LNCAP (cell line): ENCODE measurements around the gene RGS17.

Source experiments
- CTCF ChIP-seq: fragments of 450-650 bp; IDR thresholded peaks from 2 replicates; pipeline ENCODE4 v1.5.1; 2017; ENCODE audit warnings: mild to moderate bottlenecking

Gene RGS17

GRCh38 chr6:153070756-153071155 lies 60.3 kb downstream of the RGS17 start:
- TF ChIP-seq CTCF = no peak

GRCh38 chr6:153069897-153070296 lies 61.2 kb downstream of the RGS17 start:
- TF ChIP-seq CTCF = no peak

GRCh38 chr6:153065222-153065621 lies 65.9 kb downstream of the RGS17 start:
- no peak for TF ChIP-seq CTCF

- TF ChIP-seq CTCF = no peak
Observed at GRCh38 chr6:153063936-153064335, 67.1 kb downstream of the RGS17 start.

- TF ChIP-seq CTCF = no peak
Observed at GRCh38 chr6:153062516-153062915, 68.6 kb downstream of the RGS17 start.

GRCh38 chr6:153059757-153060156 lies 71.3 kb downstream of the RGS17 start:
- no peak for TF ChIP-seq CTCF

- no peak for TF ChIP-seq CTCF
Observed at GRCh38 chr6:153059311-153059710, 71.8 kb downstream of the RGS17 start.

- TF ChIP-seq CTCF = no peak
Observed at GRCh38 chr6:153058909-153059308, 72.2 kb downstream of the RGS17 start.
